Upper lobe of right lung (tissue), 1 donor: ENCODE measurements around the gene ACP7. TPM values are rescaled to one million over a fixed set of nuclear protein-coding genes. Genes with fewer than 3 reads are reported as not detected.
A peak's percentile ranks its signal among the peaks of the same experiment; 100 is the strongest.

Experiments used
- ATAC-seq: fragments of 200-7000 bp; cut with Tn5 transposase; one replicate; pipeline ENCODE4 v1.9.1; 2020; ENCODE audit warnings: mild to moderate bottlenecking, moderate library complexity
- DNase-seq: peaks from one replicate; pipeline ENCODE4 v3.0.0-alpha.2; 2020
- H3K27ac ChIP-seq: fragments of 200-600 bp; one replicate; pipeline ENCODE4 v1.8.0; 2022
- H3K27me3 ChIP-seq: fragments of 200-600 bp; one replicate; pipeline ENCODE4 v1.8.0; 2022; ENCODE audit warnings: mild to moderate bottlenecking
- H3K36me3 ChIP-seq: fragments of 200-600 bp; one replicate; pipeline ENCODE4 v1.8.0; 2022
- H3K4me1 ChIP-seq: fragments of 200-600 bp; one replicate; pipeline ENCODE4 v1.8.0; 2022
- H3K4me3 ChIP-seq: fragments of 200-600 bp; one replicate; pipeline ENCODE4 v1.8.0; 2022; ENCODE audit warnings: mild to moderate bottlenecking
- H3K9me3 ChIP-seq: fragments of 200-600 bp; one replicate; pipeline ENCODE4 v1.8.0; 2022
- intact Hi-C: fragments of 100-400 bp; cut with DNase I; formaldehyde crosslinking; loops from one replicate; pipeline ENCODE4 v1.11.0; 2022
- total RNA-seq: library from RNA; stranded (reverse); fragmentation: NEBNext Ultra II Directional; extraction: Animal tissue kit (Norgen Biotek cat#: 25700); gene quantifications from one replicate; pipeline ENCODE4 v1.2.1, GENCODE V29; 2021
- TF ChIP-seq, protein P1 (sequence below): fragments of 200-600 bp; IDR thresholded peaks from one replicate; pipeline ENCODE4 v1.8.0; 2022; ENCODE audit warnings: antibody characterized with exemption
- donor health status: DM: no; HTN: yes; CAD: no; lungs with severe emphysema.

The ACP7 gene
- total RNA-seq, 1 donor from 2014 or later = not detected

DNA sequence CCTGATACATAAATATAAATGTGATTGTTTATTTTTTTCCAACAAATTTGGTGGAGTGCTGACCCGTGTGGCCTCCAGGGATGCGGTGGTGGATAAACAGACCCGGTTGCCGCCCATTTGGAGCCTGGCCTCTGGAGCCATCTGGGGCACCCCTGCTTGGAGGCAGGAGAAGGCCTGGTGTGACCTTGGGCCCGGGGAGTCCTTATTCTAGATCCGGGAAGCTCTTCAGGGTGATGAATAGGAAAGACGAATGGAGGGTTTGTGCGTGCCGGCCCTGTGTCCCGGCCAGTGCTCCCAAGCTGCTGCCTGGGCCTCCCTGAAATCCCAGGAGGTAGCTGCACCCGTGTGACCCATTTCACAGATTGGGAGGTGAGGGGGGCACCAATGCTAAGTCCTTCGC, 53.0 kb downstream of the ACP7 start:
- Histone ChIP-seq H3K4me3 (peak overlapping the region; percentile 31), H3K9me3 (no peaks in the 10 kb centered on the region), H3K27ac (peak overlapping the region; percentile 55), H3K27me3 (no peaks in the 10 kb centered on the region), H3K36me3 (no peaks in the 10 kb centered on the region), H3K4me1 (peaks cover 46% of the 10 kb centered on the region)
- TF ChIP-seq, protein P1, sequence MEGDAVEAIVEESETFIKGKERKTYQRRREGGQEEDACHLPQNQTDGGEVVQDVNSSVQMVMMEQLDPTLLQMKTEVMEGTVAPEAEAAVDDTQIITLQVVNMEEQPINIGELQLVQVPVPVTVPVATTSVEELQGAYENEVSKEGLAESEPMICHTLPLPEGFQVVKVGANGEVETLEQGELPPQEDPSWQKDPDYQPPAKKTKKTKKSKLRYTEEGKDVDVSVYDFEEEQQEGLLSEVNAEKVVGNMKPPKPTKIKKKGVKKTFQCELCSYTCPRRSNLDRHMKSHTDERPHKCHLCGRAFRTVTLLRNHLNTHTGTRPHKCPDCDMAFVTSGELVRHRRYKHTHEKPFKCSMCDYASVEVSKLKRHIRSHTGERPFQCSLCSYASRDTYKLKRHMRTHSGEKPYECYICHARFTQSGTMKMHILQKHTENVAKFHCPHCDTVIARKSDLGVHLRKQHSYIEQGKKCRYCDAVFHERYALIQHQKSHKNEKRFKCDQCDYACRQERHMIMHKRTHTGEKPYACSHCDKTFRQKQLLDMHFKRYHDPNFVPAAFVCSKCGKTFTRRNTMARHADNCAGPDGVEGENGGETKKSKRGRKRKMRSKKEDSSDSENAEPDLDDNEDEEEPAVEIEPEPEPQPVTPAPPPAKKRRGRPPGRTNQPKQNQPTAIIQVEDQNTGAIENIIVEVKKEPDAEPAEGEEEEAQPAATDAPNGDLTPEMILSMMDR = no peak
- intact Hi-C loops = no loop called here
- DNase-seq (no peak), ATAC-seq (no peak)

GRCh38 chr19:39138221-39139211, 54.3 kb downstream of the ACP7 start:
- Histone ChIP-seq H3K4me3 (peak overlapping the region; percentile 21), H3K27me3 (no peaks in the 10 kb centered on the region), H3K36me3 (no peaks in the 10 kb centered on the region), H3K9me3 (no peaks in the 10 kb centered on the region), H3K27ac (peak overlapping the region; percentile 60), H3K4me1 (peaks cover 34% of the 10 kb centered on the region)
- intact Hi-C loops = no loop called here
- ATAC-seq (no peak), DNase-seq (no peak)
- TF ChIP-seq, protein P1 = no peak

DNA sequence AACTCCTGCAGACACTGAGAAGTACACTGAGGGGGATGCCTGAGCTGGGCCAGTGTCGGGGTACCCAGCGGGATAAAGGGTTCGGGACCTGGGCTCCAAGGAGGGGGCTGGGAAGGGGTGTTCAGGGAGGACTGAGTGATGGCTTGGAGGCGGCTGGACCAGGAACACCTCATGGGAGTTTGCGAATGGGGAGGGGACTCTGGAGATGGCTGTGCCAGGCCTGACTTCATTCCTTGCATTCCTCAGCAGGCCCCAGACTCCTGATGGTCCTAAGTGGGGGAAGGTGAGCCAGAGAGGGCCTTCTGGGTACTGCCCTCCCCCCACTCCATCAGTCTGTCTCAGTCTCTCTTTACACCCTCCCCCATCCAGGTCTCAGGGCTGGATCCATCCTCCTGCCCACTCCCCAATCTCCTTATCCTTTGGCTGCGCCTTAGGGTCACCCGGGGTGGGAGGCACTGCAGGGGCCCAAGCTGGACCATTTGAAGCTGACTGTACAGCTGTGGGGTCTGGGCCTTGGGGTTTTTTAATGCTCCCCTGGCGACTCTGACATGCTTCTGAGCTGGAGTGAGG, 55.2 kb downstream of the ACP7 start:
- Histone ChIP-seq H3K9me3 (no peaks in the 10 kb centered on the region), H3K27me3 (no peaks in the 10 kb centered on the region), H3K36me3 (no peaks in the 10 kb centered on the region), H3K4me3 (peak overlapping the region; percentile 21), H3K4me1 (peaks cover 30% of the 10 kb centered on the region), H3K27ac (peak overlapping the region; percentile 60)
- TF ChIP-seq, protein P1 = no peak
- intact Hi-C loops = no loop called here
- ATAC-seq (peak; percentile 7), DNase-seq (no peak)

GRCh38 chr19:39139971-39140453, 55.8 kb downstream of the ACP7 start:
- intact Hi-C loops = no loop called here
- TF ChIP-seq, protein P1 = no peak
- Histone ChIP-seq H3K36me3 (no peaks in the 10 kb centered on the region), H3K9me3 (no peaks in the 10 kb centered on the region), H3K4me1 (peaks cover 36% of the 10 kb centered on the region), H3K27me3 (no peaks in the 10 kb centered on the region), H3K4me3 (no peak overlapping the region), H3K27ac (no peak overlapping the region)
- ATAC-seq = no peak
- no peak for DNase-seq

DNA sequence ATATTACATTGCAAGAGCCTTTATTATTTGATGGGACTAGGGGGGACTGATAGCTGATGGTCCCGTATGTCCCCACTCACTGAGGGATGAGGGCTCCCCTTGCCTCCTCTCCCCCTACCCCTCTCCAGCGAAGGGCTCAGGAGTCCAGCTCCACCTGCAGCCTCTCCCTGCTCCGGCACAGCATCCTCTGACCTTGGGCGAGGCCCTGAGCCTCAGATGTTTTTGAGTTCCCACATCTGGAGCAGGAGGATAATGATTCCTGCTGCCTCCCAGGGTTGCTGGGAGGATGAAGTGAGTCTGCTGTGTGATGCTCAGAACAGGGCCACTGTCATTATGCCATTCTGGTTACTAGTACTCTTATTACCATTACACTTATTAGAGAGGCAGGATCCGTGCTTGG, 56.4 kb downstream of the ACP7 start:
- Histone ChIP-seq H3K4me3 (no peak overlapping the region), H3K4me1 (peaks cover 42% of the 10 kb centered on the region), H3K27ac (no peak overlapping the region), H3K9me3 (no peaks in the 10 kb centered on the region), H3K36me3 (no peaks in the 10 kb centered on the region), H3K27me3 (no peaks in the 10 kb centered on the region)
- intact Hi-C loops = no loop called here
- no peak for ATAC-seq
- TF ChIP-seq, protein P1 = no peak
- DNase-seq = no peak
